Suprapubic skin (tissue), 4 donors: ENCODE data around the gene KPTN. TPM values are rescaled to one million over a fixed set of nuclear protein-coding genes. Genes with fewer than 3 reads are reported as not detected.

ENCODE experiments used
- DNase-seq, 2 donors: peaks; one replicate each; pipeline ENCODE4 v3.0.0-alpha.2; 2019; ENCODE audit warnings: low spot score in 2 of 2
- H3K27ac ChIP-seq: fragments of 200-600 bp; sonication (generic); one replicate; pipeline ENCODE4 v1.5.1; 2019
- H3K27me3 ChIP-seq: fragments of 200-600 bp; sonication (generic); one replicate; pipeline ENCODE4 v1.5.1; 2019
- H3K36me3 ChIP-seq: fragments of 200-600 bp; sonication (generic); one replicate; pipeline ENCODE4 v1.5.1; 2019
- H3K4me1 ChIP-seq: fragments of 200-600 bp; sonication (generic); one replicate; pipeline ENCODE4 v1.5.1; 2019
- H3K4me3 ChIP-seq: fragments of 200-600 bp; sonication (generic); one replicate; pipeline ENCODE4 v1.5.1; 2019; ENCODE audit warnings: mild to moderate bottlenecking
- H3K9me3 ChIP-seq: fragments of 200-600 bp; sonication (generic); one replicate; pipeline ENCODE4 v1.5.1; 2019
- EP300 ChIP-seq: sonication (generic); formaldehyde crosslinking; IDR thresholded peaks from one replicate; pipeline ENCODE4 v1.6.1; 2017; ENCODE audit warnings: antibody characterized with exemption
- POLR2A ChIP-seq, 2 donors: fragments of 450-650 bp; IDR thresholded peaks; one replicate each; pipeline ENCODE4 v1.6.1; 2017; ENCODE audit warnings: antibody characterized with exemption in 2 of 2, mild to moderate bottlenecking in 2 of 2, moderate library complexity in 2 of 2
- POLR2AphosphoS5 ChIP-seq, 3 donors: sonication (generic); formaldehyde crosslinking; IDR thresholded peaks; one replicate each; pipeline ENCODE4 v1.6.1; 2017; ENCODE audit warnings: antibody characterized with exemption in 3 of 3
- WGBS: methylation state at CpG from one replicate; pipeline ENCODE4 v1.1.5; 2018; 5-methylcytosine and 5-hydroxymethylcytosine counted together
- total RNA-seq, 4 donors: library from RNA; depleted of rRNA; stranded (reverse); fragments of >200 nt; gene quantifications; one replicate each; pipeline ENCODE4 v1.1.0, GENCODE V29; 2016
- TF ChIP-seq, protein P1 (sequence below), 2 donors: fragments of 200-600 bp in 1 of 2; fragments of 450-650 bp in 1 of 2; sonication (generic) in 1 of 2; IDR thresholded peaks; one replicate each; pipeline ENCODE4 v1.5.1; 2016 to 2019; ENCODE audit warnings: antibody characterized with exemption in 2 of 2, mild to moderate bottlenecking in 1 of 2, moderate library complexity in 1 of 2

The KPTN gene
- total RNA-seq, 4 donors from 2014 or later = 4.3 to 16.3 (median 5.9) TPM

GRCh38 chr19:47512183-47512947, 28.3 kb upstream of the KPTN start:
- H3K4me1 ChIP-seq = peaks cover 74% of the 10 kb centered on the region
- no peaks in the 10 kb centered on the region for H3K9me3 ChIP-seq
- 25% methylated on average over 11 of the region's 11 CpGs for WGBS
- peak in 1 of 2 donors; percentile 79 for DNase-seq
- TF ChIP-seq EP300 (no peak), POLR2AphosphoS5 (IDR thresholded peaks at IDR 0.05) (no peak), POLR2A (IDR thresholded peaks at IDR 0.05) (no peak)
- TF ChIP-seq, protein P1, sequence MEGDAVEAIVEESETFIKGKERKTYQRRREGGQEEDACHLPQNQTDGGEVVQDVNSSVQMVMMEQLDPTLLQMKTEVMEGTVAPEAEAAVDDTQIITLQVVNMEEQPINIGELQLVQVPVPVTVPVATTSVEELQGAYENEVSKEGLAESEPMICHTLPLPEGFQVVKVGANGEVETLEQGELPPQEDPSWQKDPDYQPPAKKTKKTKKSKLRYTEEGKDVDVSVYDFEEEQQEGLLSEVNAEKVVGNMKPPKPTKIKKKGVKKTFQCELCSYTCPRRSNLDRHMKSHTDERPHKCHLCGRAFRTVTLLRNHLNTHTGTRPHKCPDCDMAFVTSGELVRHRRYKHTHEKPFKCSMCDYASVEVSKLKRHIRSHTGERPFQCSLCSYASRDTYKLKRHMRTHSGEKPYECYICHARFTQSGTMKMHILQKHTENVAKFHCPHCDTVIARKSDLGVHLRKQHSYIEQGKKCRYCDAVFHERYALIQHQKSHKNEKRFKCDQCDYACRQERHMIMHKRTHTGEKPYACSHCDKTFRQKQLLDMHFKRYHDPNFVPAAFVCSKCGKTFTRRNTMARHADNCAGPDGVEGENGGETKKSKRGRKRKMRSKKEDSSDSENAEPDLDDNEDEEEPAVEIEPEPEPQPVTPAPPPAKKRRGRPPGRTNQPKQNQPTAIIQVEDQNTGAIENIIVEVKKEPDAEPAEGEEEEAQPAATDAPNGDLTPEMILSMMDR (IDR thresholded peaks at IDR 0.05) = no peak
- peak overlapping the region; percentile 52 for H3K27ac ChIP-seq
- no peaks in the 10 kb centered on the region for H3K27me3 ChIP-seq
- H3K4me3 ChIP-seq = peak overlapping the region; percentile 96
- no peaks in the 10 kb centered on the region for H3K36me3 ChIP-seq

DNA sequence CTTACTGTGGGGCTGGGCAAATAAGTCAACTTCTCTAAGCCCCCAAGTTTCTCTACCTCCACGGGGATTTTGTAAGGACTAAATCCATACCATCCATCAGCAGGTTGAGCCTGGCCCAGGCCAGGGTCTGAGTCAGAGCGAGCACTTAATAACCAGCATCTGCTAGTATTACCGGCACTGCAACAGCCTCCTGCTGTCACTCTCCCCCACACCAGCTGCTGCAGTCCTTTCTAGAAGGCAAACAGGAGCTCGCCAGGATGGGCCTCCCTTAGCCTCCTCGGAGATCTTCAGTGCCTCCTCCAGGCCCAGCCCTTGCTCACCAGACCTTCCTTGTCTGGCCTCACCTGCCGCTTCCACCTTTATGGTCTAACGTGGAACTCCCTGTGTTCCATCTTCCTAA, 27.7 kb upstream of the KPTN start:
- Histone ChIP-seq H3K4me1 (peaks cover 81% of the 10 kb centered on the region), H3K4me3 (peak overlapping the region; percentile 96), H3K27me3 (no peaks in the 10 kb centered on the region), H3K36me3 (no peaks in the 10 kb centered on the region), H3K9me3 (no peaks in the 10 kb centered on the region), H3K27ac (peak overlapping the region; percentile 52)
- 41% methylated on average over 6 of the region's 7 CpGs for WGBS
- DNase-seq = no peak
- no peak for TF ChIP-seq POLR2A (IDR thresholded peaks at IDR 0.05)
- no peak for TF ChIP-seq POLR2AphosphoS5 (IDR thresholded peaks at IDR 0.05)
- TF ChIP-seq EP300 = no peak
- TF ChIP-seq, protein P1 (IDR thresholded peaks at IDR 0.05) = no peak

DNA sequence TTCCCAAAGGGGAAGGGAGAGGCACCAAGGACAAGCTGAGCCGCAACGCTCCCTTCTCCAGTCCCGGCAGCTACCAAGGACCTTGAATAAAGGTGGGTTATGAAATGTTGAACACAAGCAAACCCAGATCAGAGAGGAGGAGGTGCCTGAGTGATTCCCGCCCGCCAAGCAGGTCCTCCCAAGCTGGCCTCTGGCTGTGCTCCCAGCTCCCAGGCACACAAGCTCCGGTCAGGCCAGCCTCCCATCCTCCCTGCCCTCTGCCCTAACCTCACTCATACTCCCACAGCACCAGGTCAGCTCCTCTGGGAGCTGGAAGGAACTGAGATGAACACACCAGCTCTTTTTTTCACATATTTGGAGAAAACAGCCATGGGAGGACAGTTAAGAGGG, 27.1 kb upstream of the KPTN start:
- DNase-seq = no peak
- TF ChIP-seq POLR2A (IDR thresholded peaks at IDR 0.05) (no peak), POLR2AphosphoS5 (IDR thresholded peaks at IDR 0.05) (no peak), EP300 (no peak)
- TF ChIP-seq, protein P1 (IDR thresholded peaks at IDR 0.05) = no peak
- Histone ChIP-seq H3K4me1 (peaks cover 86% of the 10 kb centered on the region), H3K9me3 (no peaks in the 10 kb centered on the region), H3K36me3 (no peaks in the 10 kb centered on the region), H3K4me3 (peak overlapping the region; percentile 96), H3K27me3 (no peaks in the 10 kb centered on the region), H3K27ac (peak overlapping the region; percentile 52)
- 54% methylated on average over 5 of the region's 6 CpGs for WGBS

GRCh38 chr19:47510516-47511127, 26.6 kb upstream of the KPTN start:
- Histone ChIP-seq H3K4me3 (peak overlapping the region; percentile 96), H3K36me3 (no peaks in the 10 kb centered on the region), H3K4me1 (peaks cover 86% of the 10 kb centered on the region), H3K9me3 (no peaks in the 10 kb centered on the region), H3K27ac (peak overlapping the region; percentile 52), H3K27me3 (no peaks in the 10 kb centered on the region)
- WGBS = 20% methylated on average over 5 of the region's 12 CpGs
- TF ChIP-seq POLR2A (IDR thresholded peaks at IDR 0.05) (no peak), EP300 (no peak), POLR2AphosphoS5 (IDR thresholded peaks at IDR 0.05) (no peak)
- TF ChIP-seq, protein P1 (IDR thresholded peaks at IDR 0.05) = no peak
- no peak for DNase-seq

- Histone ChIP-seq H3K4me1 (peaks cover 85% of the 10 kb centered on the region), H3K27me3 (no peaks in the 10 kb centered on the region), H3K36me3 (no peaks in the 10 kb centered on the region), H3K4me3 (peak overlapping the region; percentile 96), H3K9me3 (no peaks in the 10 kb centered on the region), H3K27ac (peak overlapping the region; percentile 52)
- WGBS = 38% methylated on average over 8 of the region's 8 CpGs
- TF ChIP-seq POLR2AphosphoS5 (IDR thresholded peaks at IDR 0.05) (peak in 1 of 3 donors; percentile 29), EP300 (no peak), POLR2A (IDR thresholded peaks at IDR 0.05) (no peak)
- TF ChIP-seq, protein P1 (IDR thresholded peaks at IDR 0.05) = no peak
- no peak for DNase-seq
These were observed 26.0 kb upstream of the KPTN start for GRCh38 chr19:47509973-47510372.
